ENCODE data around the gene GALNT9. TPM values are rescaled to one million over a fixed set of nuclear protein-coding genes. Genes with fewer than 3 reads are reported as not detected.

The GALNT9 gene
- total RNA-seq, 4 donors from 2014 or later = not detected

GRCh38 chr12:132208153-132208823 lies 121.1 kb downstream of the GALNT9 start:
- H3K27me3 ChIP-seq = peaks cover 8 to 76% (median 14%) of the 10 kb centered on the region in 4 donors

GRCh38 chr12:132207083-132207775 lies 122.2 kb downstream of the GALNT9 start:
- intact Hi-C loops (cut with DNase I) = no loop called here
- peaks cover 8 to 86% (median 14%) of the 10 kb centered on the region in 4 donors for H3K27me3 ChIP-seq
- 80 to 84% methylated on average over 21 to 23 of the region's 36 CpGs for WGBS, 2 donors

More at GRCh38 chr12:132208153-132208823, 121.1 kb downstream of the GALNT9 start:
- no peak for DNase-seq
- intact Hi-C loops (cut with DNase I) = no loop called here
- WGBS, 2 donors = 83 to 86% methylated on average over 2 to 4 of the region's 15 CpGs
- Histone ChIP-seq H3K27ac (no peak overlapping the region), H3K4me3 (no peak overlapping the region), H3K36me3 (no peaks in the 10 kb centered on the region), H3K4me1 (peaks cover 4 to 36% (median 14%) of the 10 kb centered on the region in 3 donors), H3K9me3 (no peaks in the 10 kb centered on the region)
- TF ChIP-seq CTCF (IDR thresholded peaks at IDR 0.05) (no peak), POLR2A (IDR thresholded peaks at IDR 0.05) (no peak)

GRCh38 chr12:132206046-132206434 lies 123.3 kb downstream of the GALNT9 start:
- TF ChIP-seq CTCF (IDR thresholded peaks at IDR 0.05) (no peak), POLR2A (IDR thresholded peaks at IDR 0.05) (no peak)
- Histone ChIP-seq H3K9me3 (no peaks in the 10 kb centered on the region), H3K36me3 (no peaks in the 10 kb centered on the region), H3K27ac (no peak overlapping the region), H3K27me3 (peaks cover 8 to 91% (median 14%) of the 10 kb centered on the region in 4 donors), H3K4me3 (no peak overlapping the region), H3K4me1 (peaks cover 4 to 36% (median 14%) of the 10 kb centered on the region in 3 donors)
- DNase-seq = no peak
- whole genome bisulfite sequencing, 2 donors = 0% methylated on average over 1 of the region's 14 CpGs; no CpG with 5 or more reads in 1 of the 2 donors
- intact Hi-C loops (cut with DNase I) = no loop called here

More at GRCh38 chr12:132207083-132207775, 122.2 kb downstream of the GALNT9 start:
- Histone ChIP-seq H3K4me3 (no peak overlapping the region), H3K27ac (no peak overlapping the region), H3K4me1 (peaks cover 4 to 36% (median 14%) of the 10 kb centered on the region in 3 donors), H3K36me3 (no peaks in the 10 kb centered on the region), H3K9me3 (no peaks in the 10 kb centered on the region)
- no peak for DNase-seq
- TF ChIP-seq CTCF (IDR thresholded peaks at IDR 0.05) (no peak), POLR2A (IDR thresholded peaks at IDR 0.05) (no peak)

GRCh38 chr12:132205271-132206045 lies 123.9 kb downstream of the GALNT9 start:
- Histone ChIP-seq H3K36me3 (no peaks in the 10 kb centered on the region), H3K27ac (no peak overlapping the region), H3K4me1 (peaks cover 3 to 35% (median 14%) of the 10 kb centered on the region in 3 donors), H3K27me3 (peaks cover 8 to 90% (median 14%) of the 10 kb centered on the region in 4 donors), H3K9me3 (no peaks in the 10 kb centered on the region), H3K4me3 (peak overlapping the region in 2 of 4 donors; percentile 6 to 52)
- no peak for DNase-seq
- TF ChIP-seq CTCF (IDR thresholded peaks at IDR 0.05) (no peak), POLR2A (IDR thresholded peaks at IDR 0.05) (no peak)
- intact Hi-C loops (cut with DNase I) = no loop called here
- WGBS, 2 donors = 5% methylated on average over 8 of the region's 53 CpGs; no CpG with 5 or more reads in 1 of the 2 donors
